Nephron progenitor cell (in vitro differentiated cells): ENCODE data around the gene CFD.

Experiments
- DNase-seq: peaks from one replicate; pipeline ENCODE4 v3.0.0; 2021
- H3K27ac Mint-ChIP-seq: 2 replicates; pipeline ENCODE4 v1.8.0; 2021; ENCODE audit warnings: mild to moderate bottlenecking, moderate library complexity, mixed read lengths
- H3K27me3 Mint-ChIP-seq: 2 replicates; pipeline ENCODE4 v1.8.0; 2021; ENCODE audit warnings: mild to moderate bottlenecking, low read depth, mixed read lengths; ENCODE audit not compliant: poor library complexity
- H3K36me3 Mint-ChIP-seq: 2 replicates; pipeline ENCODE4 v1.8.0; 2021; ENCODE audit warnings: low read depth, mixed read lengths
- H3K4me1 Mint-ChIP-seq: 2 replicates; pipeline ENCODE4 v1.8.0; 2021; ENCODE audit warnings: mixed read lengths
- H3K4me3 Mint-ChIP-seq: 2 replicates; pipeline ENCODE4 v1.8.0; 2021; ENCODE audit warnings: mild to moderate bottlenecking, moderate library complexity, mixed read lengths
- H3K9me3 Mint-ChIP-seq: 2 replicates; pipeline ENCODE4 v1.8.0; 2021; ENCODE audit warnings: mild to moderate bottlenecking, moderate library complexity, mixed read lengths
- TF ChIP-seq, protein P1 (sequence below): fragments of 200-600 bp; sonication (generic); IDR thresholded peaks from 2 replicates; pipeline ENCODE4 v1.5.0; 2021; ENCODE audit warnings: antibody characterized with exemption

The CFD gene

DNA sequence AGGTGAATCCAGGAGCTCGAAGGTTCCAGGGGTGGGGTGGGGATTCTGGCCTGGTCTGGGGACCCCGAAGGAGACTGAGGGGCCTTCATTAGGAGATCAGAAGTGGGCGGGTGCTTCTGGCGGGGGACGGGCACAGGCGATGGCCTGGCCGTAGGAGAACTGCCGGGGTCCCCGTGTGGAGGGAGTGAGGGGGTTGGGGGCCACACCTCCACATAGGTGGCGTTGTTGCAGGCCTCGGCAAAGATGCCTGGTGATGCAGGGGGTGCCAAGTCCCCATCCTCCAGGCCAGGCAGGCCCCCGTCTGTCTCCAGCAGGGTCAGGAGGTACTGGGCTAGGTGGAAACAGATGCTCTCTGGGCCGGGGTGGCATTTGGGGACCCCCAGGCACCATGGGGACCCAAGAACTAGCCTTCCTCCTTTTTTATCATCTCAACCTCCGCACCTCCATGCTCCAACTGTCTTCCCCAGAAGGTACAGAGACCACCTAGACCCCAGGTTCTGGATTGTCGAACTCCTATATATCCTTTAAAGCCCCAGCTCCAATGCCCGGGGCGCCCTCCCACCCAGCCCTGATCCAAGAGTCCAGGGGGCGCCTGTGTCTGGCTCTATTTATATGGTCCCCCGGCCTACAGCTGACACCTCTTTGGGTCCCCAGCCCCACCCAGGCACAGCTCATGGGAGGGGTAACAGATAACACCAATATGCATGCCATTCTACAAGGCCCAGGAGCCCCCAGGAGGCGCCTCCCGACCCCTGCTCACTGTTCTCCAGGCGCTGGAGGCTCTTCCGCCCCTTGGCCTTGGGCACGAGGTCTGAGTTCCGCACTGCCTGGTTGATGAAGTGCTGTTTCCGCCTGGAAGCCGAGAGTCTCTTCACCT, 42.0 kb downstream of the CFD start:
- no peak for DNase-seq
- Mint-ChIP-seq H3K4me3 (no peak overlapping the region), H3K27me3 (peaks cover 4% of the 10 kb centered on the region), H3K9me3 (no peaks in the 10 kb centered on the region), H3K27ac (no peak overlapping the region), H3K4me1 (peaks cover 23% of the 10 kb centered on the region), H3K36me3 (peaks cover 7% of the 10 kb centered on the region)
- TF ChIP-seq, protein P1, sequence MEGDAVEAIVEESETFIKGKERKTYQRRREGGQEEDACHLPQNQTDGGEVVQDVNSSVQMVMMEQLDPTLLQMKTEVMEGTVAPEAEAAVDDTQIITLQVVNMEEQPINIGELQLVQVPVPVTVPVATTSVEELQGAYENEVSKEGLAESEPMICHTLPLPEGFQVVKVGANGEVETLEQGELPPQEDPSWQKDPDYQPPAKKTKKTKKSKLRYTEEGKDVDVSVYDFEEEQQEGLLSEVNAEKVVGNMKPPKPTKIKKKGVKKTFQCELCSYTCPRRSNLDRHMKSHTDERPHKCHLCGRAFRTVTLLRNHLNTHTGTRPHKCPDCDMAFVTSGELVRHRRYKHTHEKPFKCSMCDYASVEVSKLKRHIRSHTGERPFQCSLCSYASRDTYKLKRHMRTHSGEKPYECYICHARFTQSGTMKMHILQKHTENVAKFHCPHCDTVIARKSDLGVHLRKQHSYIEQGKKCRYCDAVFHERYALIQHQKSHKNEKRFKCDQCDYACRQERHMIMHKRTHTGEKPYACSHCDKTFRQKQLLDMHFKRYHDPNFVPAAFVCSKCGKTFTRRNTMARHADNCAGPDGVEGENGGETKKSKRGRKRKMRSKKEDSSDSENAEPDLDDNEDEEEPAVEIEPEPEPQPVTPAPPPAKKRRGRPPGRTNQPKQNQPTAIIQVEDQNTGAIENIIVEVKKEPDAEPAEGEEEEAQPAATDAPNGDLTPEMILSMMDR, result no peak

DNA sequence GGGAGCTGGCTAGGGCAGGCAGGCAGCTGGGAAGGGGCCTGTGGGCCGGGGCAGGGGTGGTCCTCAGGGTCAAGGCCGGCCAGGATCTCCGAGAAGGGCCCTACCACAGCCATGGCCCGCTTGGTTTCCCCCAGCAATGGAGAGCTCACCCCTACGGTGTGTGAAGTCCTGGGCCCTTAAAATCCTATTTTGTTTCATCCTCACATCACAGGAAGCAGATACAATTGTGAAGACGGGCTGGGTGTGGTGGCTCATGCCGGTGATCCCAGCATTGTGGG, 42.6 kb downstream of the CFD start:
- peaks cover 19% of the 10 kb centered on the region for H3K4me1 Mint-ChIP-seq
- no peaks in the 10 kb centered on the region for H3K9me3 Mint-ChIP-seq
- peaks cover 1% of the 10 kb centered on the region for H3K36me3 Mint-ChIP-seq
- H3K4me3 Mint-ChIP-seq, result no peak overlapping the region
- no peak overlapping the region for H3K27ac Mint-ChIP-seq
- TF ChIP-seq, protein P1, result no peak
- H3K27me3 Mint-ChIP-seq, result peaks cover 4% of the 10 kb centered on the region
- DNase-seq, result no peak

DNA sequence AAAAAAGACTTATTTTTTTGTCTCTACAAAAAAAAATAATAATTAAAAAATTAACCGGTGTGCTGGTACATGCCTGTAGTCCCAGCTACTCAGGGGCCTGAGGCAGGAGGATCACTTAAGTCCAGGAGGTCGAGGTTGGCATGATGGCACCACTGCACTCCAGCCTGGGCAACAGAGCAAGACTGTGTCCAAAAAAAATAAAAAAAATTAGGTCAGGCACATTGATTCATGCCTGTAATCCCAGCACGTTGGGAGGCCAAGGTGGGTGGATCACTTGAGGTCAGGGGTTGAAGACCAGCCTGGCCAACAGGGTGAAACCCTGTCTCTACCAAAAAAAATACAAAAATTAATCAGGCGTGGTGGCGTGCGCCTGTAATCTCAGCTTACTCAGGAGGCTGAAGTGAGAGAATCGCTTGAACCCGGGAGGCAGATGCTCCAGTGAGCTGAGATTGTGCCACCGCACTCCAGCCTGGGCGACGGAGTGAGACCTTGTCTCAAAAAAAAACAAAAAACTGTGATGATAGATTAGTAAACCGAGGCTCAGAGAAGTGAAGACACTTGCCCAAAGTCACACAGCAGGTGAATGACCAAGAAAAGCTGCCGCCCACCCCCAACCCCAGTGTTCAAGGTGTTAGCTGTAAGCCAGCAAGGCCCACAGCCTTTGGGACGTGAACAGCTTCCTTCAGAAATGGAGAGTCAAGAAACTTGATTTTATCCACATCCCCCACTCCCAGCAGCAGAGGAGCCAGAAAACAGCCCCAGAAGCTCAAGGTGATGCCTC, 43.2 kb downstream of the CFD start:
- Mint-ChIP-seq H3K36me3 (no peaks in the 10 kb centered on the region), H3K4me1 (peaks cover 19% of the 10 kb centered on the region), H3K27me3 (peaks cover 4% of the 10 kb centered on the region), H3K27ac (no peak overlapping the region), H3K9me3 (no peaks in the 10 kb centered on the region), H3K4me3 (no peak overlapping the region)
- TF ChIP-seq, protein P1, result no peak
- DNase-seq, result no peak

DNA sequence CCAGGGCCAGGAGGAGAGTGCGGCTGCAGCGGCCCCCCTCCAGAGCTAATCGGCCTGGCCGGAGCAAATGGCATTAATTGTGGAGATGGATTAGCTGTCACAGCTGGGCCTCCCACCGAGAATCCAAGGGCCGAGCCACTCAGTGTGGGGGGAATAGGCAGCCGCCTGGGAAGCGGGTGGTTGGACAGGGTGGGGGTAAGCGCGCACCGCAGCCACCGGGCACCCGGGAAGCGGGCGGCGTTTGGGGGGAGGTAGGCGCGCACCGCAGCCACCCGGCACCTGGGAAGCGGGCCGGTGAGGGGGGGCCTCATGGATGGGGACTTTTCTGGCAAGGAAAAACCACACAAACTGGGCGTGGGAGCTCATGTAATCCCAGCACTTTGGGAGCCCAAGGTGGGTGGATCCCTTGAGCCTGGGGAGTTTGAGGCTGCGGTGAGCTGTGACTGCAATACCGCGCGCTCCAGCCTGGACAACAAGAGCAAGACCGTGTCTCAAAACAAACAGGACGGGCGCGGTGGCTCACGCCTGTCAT, 43.9 kb downstream of the CFD start:
- Mint-ChIP-seq H3K4me3 (no peak overlapping the region), H3K36me3 (no peaks in the 10 kb centered on the region), H3K27me3 (peaks cover 4% of the 10 kb centered on the region), H3K9me3 (no peaks in the 10 kb centered on the region), H3K4me1 (peaks cover 19% of the 10 kb centered on the region), H3K27ac (no peak overlapping the region)
- DNase-seq, result peak; percentile 71
- TF ChIP-seq, protein P1, result no peak

DNA sequence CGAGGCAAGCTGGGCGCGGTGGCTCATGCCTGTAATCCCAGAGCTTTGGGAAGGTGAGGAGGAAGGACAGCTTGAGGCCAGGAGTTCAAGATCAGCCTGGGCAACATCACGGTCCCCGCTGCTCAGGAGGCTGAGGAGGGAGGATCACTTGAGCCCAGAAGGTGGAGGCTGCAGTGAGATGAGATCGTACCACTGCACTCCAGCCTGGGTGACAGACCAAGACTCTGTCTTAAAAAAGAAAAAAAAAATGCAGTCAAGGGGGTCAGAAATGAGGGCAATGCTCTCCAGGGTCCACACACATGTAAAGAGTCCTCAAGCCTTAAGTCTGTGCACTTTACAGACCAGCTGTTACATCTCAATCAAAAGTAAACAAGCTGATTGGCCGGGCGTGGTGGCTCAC, 45.1 kb downstream of the CFD start:
- peak overlapping the region; percentile 71 for H3K27ac Mint-ChIP-seq

More for the DNA sequence above, 45.1 kb downstream of the CFD start:
- Mint-ChIP-seq H3K4me3 (no peak overlapping the region), H3K36me3 (no peaks in the 10 kb centered on the region), H3K4me1 (peaks cover 17% of the 10 kb centered on the region), H3K9me3 (no peaks in the 10 kb centered on the region), H3K27me3 (peaks cover 4% of the 10 kb centered on the region)
- DNase-seq, result no peak
- TF ChIP-seq, protein P1, result no peak
